ENCODE results near the gene CLTB.

- TF ChIP-seq EZH2 (IDR thresholded peaks at IDR 0.05; ENCODE audit: low read depth, unreplicated experiment) (no peak), ZNF114 (CRISPR knock-in tag; IDR thresholded peaks at IDR 0.05) (no peak), CTCF (conservative IDR thresholded peaks at IDR 0.05; ENCODE audit: low read depth in 2 of 2) (peak in 1 of 2 experiments; percentile 25; a peak in 1 of 4 replicates), REST (IDR thresholded peaks at IDR 0.05; ENCODE audit: unreplicated experiment) (no peak), POLR2AphosphoS5 (IDR thresholded peaks at IDR 0.05; ENCODE audit: low read depth) (peak; percentile 99), CREB1 (CRISPR knock-in tag; IDR thresholded peaks at IDR 0.05; ENCODE audit: low read depth) (0 out of 2 replicates have a peak, but pooled peaks have one; percentile 18), EZH2phosphoT487 (IDR thresholded peaks at IDR 0.05; ENCODE audit: unreplicated experiment) (no peak), ETS1 (IDR thresholded peaks at IDR 0.05) (peak; percentile 72), JUNB (IDR thresholded peaks at IDR 0.05; ENCODE audit: unreplicated experiment) (no peak), STAT1 (IDR thresholded peaks at IDR 0.05; ENCODE audit: unreplicated experiment) (no peak), NANOG (IDR thresholded peaks at IDR 0.05; ENCODE audit: borderline replicate concordance) (no peak), ZNF462 (CRISPR knock-in tag; IDR thresholded peaks at IDR 0.05) (no peak), ZNF331 (CRISPR knock-in tag; IDR thresholded peaks at IDR 0.05; ENCODE audit: low read depth) (no peak)
Measured at GRCh38 chr5:176361437-176362232, 54.7 kb downstream of the CLTB start, which contains the start of gene KIAA1191.
